Nephron (organoid): Measurements from ENCODE around the gene SEMA3C.

Source experiments
- H3K27ac Mint-ChIP-seq, 3 experiments: 2 replicates each; pipeline ENCODE4 v1.8.0; 2020; ENCODE audit warnings: mixed read lengths in 3 of 3, mild to moderate bottlenecking in 2 of 3, moderate library complexity in 1 of 3
- H3K27me3 Mint-ChIP-seq: 2 replicates; pipeline ENCODE4 v1.8.0; 2021; ENCODE audit warnings: low read depth, mild to moderate bottlenecking, moderate library complexity, mixed read lengths
- H3K36me3 Mint-ChIP-seq: 2 replicates; pipeline ENCODE4 v1.8.0; 2020; ENCODE audit warnings: low read depth, mixed read lengths
- H3K4me1 Mint-ChIP-seq: 2 replicates; pipeline ENCODE4 v1.8.0; 2020; ENCODE audit warnings: mixed read lengths
- H3K4me3 Mint-ChIP-seq, 3 experiments: 2 replicates each; pipeline ENCODE4 v1.8.0; 2020; ENCODE audit warnings: mild to moderate bottlenecking in 3 of 3, mixed read lengths in 3 of 3, moderate library complexity in 2 of 3
- H3K9me3 Mint-ChIP-seq: 2 replicates; pipeline ENCODE4 v1.8.0; 2020; ENCODE audit warnings: mixed read lengths
- CTCF ChIP-seq, 3 experiments: fragments of 200-600 bp; sonication (generic); IDR thresholded peaks; one replicate each; pipeline ENCODE4 v1.5.0; 2021; ENCODE audit warnings: antibody characterized with exemption in 3 of 3; ENCODE audit not compliant: unreplicated experiment in 3 of 3

The SEMA3C gene

GRCh38 chr7:80943342-80943741 lies 24.5 kb upstream of the SEMA3C start:
- H3K27me3 Mint-ChIP-seq = no peaks in the 10 kb centered on the region
- H3K36me3 Mint-ChIP-seq = no peaks in the 10 kb centered on the region
- peak overlapping the region in 1 of 3 experiments; percentile 8 for H3K27ac Mint-ChIP-seq
- H3K4me1 Mint-ChIP-seq = peaks cover 33% of the 10 kb centered on the region
- no peak for TF ChIP-seq CTCF (IDR thresholded peaks at IDR 0.05; ENCODE audit: unreplicated experiment in 3 of 3)
- no peak overlapping the region for H3K4me3 Mint-ChIP-seq
- H3K9me3 Mint-ChIP-seq = no peaks in the 10 kb centered on the region

GRCh38 chr7:80942261-80943041 lies 23.6 kb upstream of the SEMA3C start:
- H3K4me1 Mint-ChIP-seq = peaks cover 33% of the 10 kb centered on the region
- H3K27me3 Mint-ChIP-seq = no peaks in the 10 kb centered on the region
- TF ChIP-seq CTCF (IDR thresholded peaks at IDR 0.05; ENCODE audit: unreplicated experiment in 3 of 3) = no peak
- H3K9me3 Mint-ChIP-seq = no peaks in the 10 kb centered on the region
- H3K36me3 Mint-ChIP-seq = no peaks in the 10 kb centered on the region
- H3K27ac Mint-ChIP-seq = peak overlapping the region; percentile 87 to 91 (median 89)
- H3K4me3 Mint-ChIP-seq = peak overlapping the region in 1 of 3 experiments; percentile 29

- H3K27me3 Mint-ChIP-seq = no peaks in the 10 kb centered on the region
- peak overlapping the region; percentile 45 to 91 (median 89) for H3K27ac Mint-ChIP-seq
- no peak for TF ChIP-seq CTCF (IDR thresholded peaks at IDR 0.05; ENCODE audit: unreplicated experiment in 3 of 3)
- no peaks in the 10 kb centered on the region for H3K36me3 Mint-ChIP-seq
- H3K4me1 Mint-ChIP-seq = peaks cover 33% of the 10 kb centered on the region
- no peak overlapping the region for H3K4me3 Mint-ChIP-seq
- H3K9me3 Mint-ChIP-seq = no peaks in the 10 kb centered on the region
Observed at GRCh38 chr7:80941208-80941758, 22.4 kb upstream of the SEMA3C start.

GRCh38 chr7:80940539-80941207 lies 21.8 kb upstream of the SEMA3C start:
- H3K4me3 Mint-ChIP-seq = no peak overlapping the region
- no peaks in the 10 kb centered on the region for H3K36me3 Mint-ChIP-seq
- no peaks in the 10 kb centered on the region for H3K27me3 Mint-ChIP-seq
- H3K27ac Mint-ChIP-seq = peak overlapping the region; percentile 49 to 91 (median 89)
- no peaks in the 10 kb centered on the region for H3K9me3 Mint-ChIP-seq
- no peak for TF ChIP-seq CTCF (IDR thresholded peaks at IDR 0.05; ENCODE audit: unreplicated experiment in 3 of 3)
- H3K4me1 Mint-ChIP-seq = peaks cover 29% of the 10 kb centered on the region

GRCh38 chr7:80937336-80937735 lies 18.5 kb upstream of the SEMA3C start:
- H3K4me1 Mint-ChIP-seq = peaks cover 22% of the 10 kb centered on the region
- H3K27ac Mint-ChIP-seq = no peak overlapping the region
- no peak for TF ChIP-seq CTCF (IDR thresholded peaks at IDR 0.05; ENCODE audit: unreplicated experiment in 3 of 3)
- no peaks in the 10 kb centered on the region for H3K36me3 Mint-ChIP-seq
- no peak overlapping the region for H3K4me3 Mint-ChIP-seq
- H3K27me3 Mint-ChIP-seq = no peaks in the 10 kb centered on the region
- no peaks in the 10 kb centered on the region for H3K9me3 Mint-ChIP-seq
